Muscle of arm (tissue), 12 donors: Measurements from ENCODE around the gene TMCC1. TPM values are rescaled to one million over a fixed set of nuclear protein-coding genes. Genes with fewer than 3 reads are reported as not detected.
A peak's percentile ranks its signal among the peaks of the same experiment; 100 is the strongest.
"Not testable (repeated sequence)": the region's sequence is repeated elsewhere in the genome, so short reads cannot be mapped to it uniquely, and the experiment has no call there.

Experiments used
- DNase-seq: peaks from one replicate; pipeline ENCODE4 v3.0.0-alpha.2; 2013
- polyA plus RNA-seq, 12 donors: library from polyadenylated mRNA; unstranded; fragments of 120-200 nt; gene quantifications; one replicate each; pipeline ENCODE4 v1.2.1, GENCODE V29; 2013; ENCODE audit not compliant: insufficient read length in 12 of 12

The TMCC1 gene
- polyA plus RNA-seq, 12 donors = 23.3 to 51.6 (median 36.9) TPM; not detected in 1

DNA sequence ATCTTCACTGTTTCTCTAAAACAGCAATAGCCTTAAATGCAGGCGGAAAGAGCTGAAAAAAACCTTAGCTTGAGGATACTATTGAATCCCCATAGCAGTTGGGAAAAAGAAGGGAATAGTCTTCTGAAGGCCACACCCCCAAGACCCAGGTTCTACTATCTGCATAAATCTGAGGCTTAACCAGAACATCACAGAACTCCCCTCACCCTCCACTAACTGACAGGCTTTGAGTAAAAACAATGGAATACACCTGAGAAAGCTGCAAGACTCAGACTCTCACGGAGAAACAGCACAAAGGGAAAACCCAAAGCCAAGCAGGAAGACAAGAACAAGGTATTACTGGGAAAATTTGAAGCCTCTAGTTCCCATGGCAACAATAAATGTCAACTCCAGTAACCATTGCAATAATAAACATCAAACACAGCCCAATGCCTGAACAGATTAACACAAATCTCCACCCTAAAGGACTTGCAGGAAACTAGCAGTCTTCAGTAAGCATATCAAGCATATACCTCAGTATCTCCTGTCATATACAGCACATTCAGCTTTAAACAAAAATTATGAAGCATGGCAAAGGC lies 56.4 kb downstream of the TMCC1 start:
- DNase-seq = no peak

DNA sequence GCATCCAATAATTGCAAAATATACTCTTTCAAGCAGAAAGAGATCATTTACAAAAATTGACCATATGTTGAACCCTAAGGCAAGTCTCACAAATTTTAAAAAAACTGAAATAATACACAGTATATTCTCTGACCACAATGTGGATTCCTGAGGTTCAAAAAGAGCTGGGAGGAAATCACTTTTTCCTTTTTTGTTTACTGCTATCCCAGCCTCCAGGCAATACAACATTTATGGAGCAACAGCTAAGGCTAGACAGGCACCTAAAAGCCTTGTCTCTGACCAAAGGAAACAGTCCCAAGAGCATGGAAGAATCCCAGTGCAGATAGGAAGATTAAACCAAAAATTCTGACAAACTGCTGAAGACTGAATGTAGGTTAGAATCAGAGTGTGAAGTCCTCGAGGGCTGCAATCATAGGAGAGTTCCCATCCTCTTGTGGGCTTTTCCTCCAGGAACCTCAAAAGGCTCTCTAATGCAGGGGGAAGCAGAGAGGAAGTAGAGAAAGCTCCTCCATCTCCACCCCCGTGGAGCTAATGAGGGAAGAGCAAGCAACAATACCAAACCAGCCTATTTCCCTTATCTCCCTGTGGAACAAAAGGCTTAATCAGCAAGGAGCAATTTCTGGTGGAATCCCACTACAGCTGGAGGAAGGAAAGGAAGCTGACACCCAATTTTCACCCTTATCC lies 57.0 kb downstream of the TMCC1 start:
- no peak for DNase-seq

DNA sequence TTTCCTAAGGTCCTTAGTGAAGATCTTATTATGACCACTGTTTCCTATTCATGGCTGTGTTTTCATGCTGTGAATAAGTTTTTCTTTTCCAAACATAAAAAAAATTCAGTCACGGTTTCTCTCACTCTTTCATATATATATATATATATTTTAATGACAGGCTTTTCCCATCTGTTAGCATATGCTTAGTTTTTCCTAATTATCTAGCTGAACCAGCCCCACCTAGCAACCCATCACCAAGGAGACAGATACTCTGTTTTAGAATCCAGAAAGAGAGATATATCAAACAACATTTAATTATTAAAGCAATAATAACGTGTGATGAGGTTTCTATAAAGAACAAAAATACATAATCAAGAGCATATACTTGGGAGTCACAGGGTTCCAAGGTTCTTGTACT lies 58.3 kb downstream of the TMCC1 start:
- no peak for DNase-seq

DNA sequence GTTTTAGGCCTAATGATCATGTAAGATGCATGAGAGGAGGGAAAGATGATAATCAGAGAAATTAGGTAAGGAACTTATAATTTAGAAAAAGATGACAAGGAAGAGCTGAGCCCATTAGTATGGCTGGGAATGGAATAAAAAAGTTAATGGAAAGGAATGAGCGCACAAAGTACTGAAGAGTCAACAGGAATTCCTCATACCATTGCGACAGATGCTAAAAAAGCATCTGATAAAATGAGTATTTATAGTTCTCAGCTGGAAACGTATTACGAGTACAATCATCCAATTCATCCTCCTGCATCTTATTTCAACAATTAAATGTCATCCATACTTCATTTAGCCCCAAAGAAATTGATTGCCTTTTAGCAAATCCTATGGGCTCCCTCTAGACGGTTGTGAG lies 58.9 kb downstream of the TMCC1 start:
- DNase-seq = no peak

DNA sequence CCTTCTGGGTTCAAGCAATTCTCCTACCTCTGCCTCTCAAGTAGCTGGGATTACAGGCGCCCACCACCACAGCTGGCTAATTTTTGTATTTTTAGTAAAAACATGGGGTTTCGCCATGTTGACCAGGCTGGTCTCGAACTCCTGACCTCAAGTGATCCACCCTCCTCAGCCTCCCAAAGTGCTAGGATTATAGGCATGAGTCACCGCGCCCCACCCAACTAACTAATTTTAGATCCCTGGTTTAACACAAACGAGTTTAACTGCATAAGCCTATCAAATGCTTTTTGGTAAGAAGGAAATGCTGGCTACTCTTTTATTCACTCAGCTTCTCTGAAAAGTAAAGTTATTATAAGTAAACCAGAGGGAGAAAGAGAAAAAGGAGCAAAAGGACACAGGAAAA lies 61.6 kb downstream of the TMCC1 start:
- DNase-seq = not testable (repeated sequence)

DNA sequence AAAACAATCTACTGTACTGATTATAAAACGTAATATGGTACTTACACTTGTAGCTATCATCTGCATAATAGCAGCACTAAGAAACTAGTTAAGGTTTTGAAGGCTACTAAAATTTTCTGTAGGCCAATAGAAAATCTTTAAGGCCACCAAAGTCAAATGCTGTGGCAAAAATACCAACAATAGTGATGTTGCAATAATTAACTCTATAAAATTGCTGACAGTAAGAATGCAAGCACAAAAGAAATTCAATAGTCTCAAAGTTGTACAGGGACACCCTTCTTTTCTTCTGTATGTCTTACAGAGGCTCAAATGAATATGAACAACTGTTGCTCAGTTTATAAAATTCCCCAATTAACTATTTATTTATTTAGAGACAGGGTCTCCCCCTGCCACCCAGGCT lies 62.0 kb downstream of the TMCC1 start:
- DNase-seq = no peak

DNA sequence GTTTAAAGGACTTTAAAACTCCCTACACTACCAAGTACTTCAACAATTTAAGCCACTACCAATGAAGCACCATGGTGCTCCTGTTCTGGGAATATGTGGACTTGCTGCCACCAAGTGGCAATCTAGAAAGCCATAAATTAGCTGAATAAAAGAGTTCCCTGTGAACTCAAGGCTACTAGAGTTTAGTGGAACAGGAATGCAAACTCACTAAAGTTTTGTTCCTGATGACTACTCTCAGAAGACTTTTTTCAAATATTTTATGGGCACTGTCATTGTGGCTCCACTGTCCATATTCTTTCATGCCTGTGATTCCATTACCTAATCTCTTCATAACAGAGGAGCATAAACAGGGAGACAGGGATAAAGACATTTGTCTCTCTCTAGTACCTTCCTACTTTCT lies 63.9 kb downstream of the TMCC1 start:
- peak; percentile 47 for DNase-seq

DNA sequence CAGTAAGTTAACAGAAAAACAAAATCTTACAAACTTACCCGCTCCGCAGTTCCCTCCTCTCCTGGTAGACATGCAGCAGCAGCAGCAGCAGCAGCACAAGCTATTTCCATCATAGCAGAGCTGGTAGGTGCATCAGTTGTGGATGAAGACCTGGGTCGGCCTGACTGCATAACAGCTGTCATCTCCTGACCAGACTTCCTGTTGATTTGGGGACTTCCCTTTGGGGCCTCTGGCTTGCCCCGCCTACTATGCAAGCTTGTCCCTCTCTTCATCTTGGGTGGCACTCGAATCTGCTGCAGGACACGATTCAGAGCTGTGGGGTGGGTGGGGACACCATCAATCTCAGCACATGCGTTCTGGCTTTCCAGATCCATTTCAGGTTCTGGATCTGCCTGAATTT lies 65.7 kb downstream of the TMCC1 start:
- no peak for DNase-seq

DNA sequence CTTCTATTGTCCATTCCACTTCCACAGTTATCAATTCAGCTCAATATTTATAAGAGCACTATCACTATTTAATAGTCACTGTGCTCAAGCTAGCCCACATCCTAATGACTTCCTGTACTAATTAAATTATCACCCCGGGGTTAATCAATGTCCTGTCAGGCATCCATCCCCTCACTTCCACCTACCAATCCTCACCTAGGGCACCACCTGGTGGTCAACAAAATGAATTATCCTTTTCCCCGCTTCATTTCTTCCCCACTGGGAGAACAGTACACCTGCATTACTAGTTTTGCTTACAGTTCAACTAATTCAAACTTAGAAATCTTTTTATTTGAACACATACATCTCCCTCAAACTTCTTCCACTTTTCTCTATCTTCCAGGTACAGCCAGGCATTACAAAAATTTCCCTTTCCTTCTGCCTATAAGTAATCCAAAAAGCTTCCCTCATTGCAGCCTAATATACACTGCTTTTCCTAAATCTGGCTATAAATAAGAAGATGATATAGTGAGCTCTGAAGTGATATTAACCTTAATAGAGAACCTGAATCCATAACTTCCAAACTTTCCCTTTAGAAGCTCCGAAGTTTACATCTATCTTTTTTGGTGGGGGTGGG lies 68.5 kb downstream of the TMCC1 start:
- DNase-seq = peak; percentile 31

DNA sequence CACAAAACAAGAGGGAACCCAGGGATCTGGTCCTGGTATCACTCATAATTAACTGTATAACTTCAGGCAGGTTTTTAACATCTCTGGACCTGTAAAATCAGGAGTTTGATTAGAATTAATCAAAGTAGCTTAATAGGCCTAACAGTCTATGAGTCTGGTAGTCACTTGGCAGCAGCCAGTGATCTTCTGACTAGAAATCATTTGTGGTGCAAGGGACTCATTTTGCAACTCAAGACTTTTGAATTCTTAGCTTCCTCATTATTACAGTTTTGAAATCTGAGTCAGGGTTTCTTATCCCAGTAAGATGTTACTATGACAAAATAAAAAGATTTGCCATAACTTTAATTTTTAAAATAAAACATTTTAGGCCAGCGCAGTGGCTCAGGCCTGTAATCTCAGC lies 70.8 kb downstream of the TMCC1 start:
- DNase-seq = no peak

DNA sequence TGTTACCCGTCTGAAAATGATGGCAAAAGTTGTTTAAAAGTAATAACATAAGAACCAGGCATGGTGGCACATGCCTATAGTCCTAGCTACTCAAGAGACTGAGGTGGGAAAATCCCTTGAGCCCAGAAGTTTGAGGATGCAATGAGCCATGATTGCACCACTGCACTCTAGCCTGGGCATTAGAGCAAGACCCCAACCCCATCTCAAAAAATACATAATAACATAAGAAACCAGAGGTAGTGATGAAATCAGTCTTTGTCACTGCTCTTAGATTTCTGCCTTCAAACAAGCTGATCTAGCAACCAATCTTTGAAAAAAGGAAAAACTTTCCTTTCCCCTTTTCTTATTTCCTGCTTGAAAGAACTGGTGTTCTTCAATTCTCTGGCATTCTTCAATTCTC lies 71.3 kb downstream of the TMCC1 start:
- DNase-seq = no peak

DNA sequence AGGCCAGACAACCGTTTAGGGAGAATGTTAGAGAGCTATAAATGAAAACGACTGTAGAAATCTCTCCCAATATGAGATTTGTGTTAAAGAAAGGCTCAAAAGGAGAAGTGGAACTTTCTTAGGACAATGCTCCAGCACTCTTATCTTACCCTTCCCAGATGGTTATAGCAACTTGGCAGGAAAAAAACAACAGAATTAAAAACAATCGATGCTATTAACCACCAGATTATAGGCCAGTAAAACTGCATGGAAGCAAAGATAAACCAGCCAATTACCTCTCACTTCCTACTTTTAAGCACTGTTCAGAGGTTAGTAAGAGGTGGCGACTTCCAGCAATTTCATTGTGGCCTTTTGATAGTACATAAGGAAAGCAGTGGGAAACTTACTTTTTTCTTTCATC lies 72.9 kb downstream of the TMCC1 start:
- no peak for DNase-seq

DNA sequence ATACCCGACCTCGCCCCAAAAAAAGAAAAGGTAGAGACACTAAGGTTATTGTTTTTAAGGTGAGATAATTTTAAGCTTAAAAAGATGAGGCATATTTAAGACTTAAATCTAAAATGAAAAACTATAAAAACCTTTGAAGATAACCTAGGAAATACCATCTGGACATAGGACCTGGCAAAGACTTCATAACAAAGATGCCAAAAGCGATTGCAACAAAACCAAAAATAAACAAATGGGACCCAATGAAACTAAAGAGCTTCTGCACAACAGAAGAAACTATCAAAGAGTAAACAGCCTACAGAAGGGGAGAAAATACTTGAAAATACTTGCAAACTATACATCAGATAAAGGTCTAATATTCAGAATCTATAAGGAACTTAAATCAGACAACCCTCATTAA lies 80.9 kb downstream of the TMCC1 start:
- DNase-seq = no peak

DNA sequence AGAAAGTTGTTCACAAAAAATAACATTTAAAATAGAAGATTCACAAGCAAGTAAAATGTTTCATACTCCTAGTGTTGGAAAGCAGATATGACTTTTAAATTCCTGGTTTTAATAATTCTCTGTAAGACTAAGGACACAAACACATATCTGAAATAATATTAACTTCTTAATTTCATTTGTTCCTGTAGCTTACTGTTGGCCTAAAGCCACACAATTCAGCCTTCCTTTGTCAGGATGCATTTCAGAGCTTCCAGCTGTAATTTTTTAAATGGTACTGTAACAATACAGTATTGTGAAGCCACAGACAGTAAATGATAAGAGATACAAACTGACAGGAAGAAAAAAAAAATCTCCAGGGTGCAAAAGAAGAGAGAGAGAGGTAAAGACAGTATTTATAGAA lies 84.2 kb downstream of the TMCC1 start:
- no peak for DNase-seq

DNA sequence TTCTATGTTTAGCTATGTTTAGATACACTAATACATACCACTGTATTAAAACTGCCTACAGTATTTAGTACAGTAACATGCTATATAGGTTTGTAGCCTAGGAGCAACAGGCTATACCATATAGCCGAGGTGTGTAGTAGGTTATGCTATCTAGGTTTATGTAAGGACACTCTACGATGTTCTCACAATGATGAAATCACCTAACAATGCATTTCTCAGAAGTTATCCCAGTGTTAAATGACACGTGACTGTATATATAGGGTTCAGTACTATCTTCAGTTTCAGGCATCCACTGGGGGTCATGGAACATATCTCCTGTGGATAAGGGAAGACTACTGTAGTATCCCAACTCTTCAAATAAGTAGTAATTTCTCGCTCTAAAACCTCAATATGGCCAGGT lies 97.4 kb downstream of the TMCC1 start:
- DNase-seq = no peak

DNA sequence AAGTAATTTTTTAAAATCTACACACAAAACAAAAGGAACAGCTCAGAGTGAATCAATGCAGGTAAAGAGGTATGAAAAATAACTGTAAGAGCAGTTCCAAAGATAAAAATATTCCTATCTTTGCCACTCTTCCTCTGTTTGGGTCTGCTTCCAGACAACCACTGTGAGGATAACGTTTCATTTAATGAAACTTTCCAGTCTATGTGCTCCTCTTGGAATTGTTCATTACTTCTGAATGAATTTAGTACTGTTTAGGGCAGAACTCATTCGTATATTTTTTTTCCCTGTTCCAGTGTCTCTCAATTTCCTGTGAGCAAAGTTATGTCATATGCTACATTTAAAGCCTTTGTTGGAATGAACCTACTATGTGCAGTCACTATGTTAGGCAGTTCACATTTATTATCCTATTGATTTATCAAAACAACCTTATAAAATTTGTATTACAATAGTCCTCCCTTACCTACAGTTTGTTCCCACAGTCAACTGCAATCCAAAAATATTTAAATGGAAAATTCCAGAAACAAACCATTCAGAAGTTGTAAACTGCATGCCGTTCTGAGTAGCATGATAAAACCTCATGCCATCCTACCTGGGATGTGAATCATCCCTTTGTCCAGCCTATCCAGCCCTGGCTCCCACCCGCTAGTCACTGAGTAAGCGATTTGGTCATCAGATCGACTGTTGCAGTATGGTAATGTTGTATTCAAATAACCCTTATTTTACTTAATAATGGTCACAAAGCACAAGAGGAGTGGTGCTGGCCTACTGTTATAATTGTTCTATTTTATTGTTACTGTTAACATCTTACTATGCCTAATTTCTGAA lies 98.1 kb downstream of the TMCC1 start:
- no peak for DNase-seq

DNA sequence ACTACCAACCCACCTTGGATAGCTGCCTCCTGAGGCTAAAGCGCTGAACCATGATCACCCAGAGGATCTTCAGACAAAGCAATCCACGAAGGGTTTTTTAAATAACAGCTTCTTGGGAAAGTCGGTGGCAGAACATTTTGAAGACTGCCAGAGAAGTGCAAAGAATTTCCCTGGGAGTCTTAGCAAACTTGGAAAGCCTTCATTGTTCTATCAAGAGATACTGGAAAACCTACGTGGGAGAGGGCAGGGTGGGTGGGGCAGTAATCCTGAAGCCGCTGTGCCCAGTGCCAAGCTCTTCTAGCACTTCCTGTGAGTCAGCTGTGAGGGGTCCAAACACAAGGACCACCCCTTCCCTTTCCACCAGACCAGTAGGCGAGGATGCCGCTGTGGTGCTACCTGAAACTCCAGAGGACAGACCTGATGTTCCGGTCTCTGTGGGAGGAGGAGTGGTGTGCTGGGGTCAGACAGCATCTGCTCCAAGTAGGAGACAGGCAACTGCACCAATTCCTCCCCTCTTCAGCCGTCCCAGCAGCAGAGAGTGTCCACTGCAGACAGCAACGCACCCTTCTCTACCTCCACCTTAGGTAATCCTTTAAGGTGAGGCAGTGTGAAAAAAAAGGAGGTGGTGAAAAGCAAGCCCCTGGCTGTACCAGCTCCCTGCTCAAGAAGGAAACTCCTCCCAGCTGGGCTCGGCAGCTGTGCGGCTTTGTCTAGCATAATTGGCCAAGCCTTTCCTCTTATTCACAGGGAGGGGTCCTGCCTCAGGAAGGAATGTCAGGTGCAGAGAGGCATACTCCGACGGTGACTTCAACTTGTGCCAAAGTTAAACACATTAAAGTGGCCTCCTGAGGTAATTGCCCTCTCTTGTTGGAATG lies 99.0 kb downstream of the TMCC1 start:
- DNase-seq = no peak

DNA sequence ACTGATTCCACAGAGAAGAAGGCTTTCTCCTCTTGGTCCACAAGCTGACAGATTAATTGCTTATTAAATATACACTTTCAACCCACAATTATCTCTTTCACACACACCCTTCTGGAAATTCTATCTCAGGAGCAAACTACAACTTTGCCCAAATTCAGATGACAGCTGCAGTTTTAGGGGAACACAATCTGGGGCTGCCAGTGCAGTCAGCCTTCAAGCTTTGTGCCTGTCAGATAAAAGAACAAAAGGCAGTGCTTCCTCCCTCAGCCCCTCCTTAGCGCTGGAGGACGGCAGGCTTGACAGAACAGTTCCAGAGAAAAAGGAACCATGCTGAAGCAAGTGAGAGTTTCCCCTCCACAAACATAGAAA lies 99.6 kb downstream of the TMCC1 start:
- no peak for DNase-seq

DNA sequence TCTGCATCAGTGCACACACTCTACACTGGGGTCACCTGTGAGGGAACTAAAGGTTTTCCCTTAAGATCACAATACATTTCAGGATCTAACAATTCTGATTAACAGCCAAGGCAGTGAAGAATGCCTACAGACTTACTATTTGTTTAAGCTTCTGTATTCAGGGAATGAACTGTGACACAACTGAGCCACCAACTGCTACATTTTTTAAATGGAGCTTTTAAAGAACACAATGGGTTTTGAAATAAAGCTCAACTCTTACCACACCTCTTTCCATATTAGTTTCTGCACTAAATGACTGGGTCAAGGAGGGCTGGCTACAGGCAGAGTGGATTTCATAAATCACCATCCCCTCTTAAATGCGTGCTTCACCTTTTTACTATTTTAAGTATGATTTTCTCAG lies 100.2 kb downstream of the TMCC1 start:
- DNase-seq = no peak

DNA sequence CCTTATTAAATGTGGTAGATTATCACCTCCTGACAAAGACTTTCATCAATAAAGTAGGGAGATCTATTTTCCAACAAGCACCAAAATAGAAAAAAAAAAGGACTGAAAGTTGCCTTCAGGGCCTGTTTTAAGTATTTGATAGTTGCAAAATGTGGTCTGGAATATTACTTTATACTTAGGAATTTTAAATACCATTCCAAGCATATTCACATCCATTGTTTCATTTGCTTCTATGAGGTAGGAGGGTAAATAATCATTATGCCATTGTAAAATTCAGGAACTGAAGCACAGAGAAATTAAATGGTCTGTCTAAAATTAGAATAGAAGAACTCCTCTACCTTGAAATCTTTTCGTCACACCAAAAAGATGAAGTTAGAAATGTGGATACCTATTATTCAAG lies 110.0 kb downstream of the TMCC1 start:
- no peak for DNase-seq

DNA sequence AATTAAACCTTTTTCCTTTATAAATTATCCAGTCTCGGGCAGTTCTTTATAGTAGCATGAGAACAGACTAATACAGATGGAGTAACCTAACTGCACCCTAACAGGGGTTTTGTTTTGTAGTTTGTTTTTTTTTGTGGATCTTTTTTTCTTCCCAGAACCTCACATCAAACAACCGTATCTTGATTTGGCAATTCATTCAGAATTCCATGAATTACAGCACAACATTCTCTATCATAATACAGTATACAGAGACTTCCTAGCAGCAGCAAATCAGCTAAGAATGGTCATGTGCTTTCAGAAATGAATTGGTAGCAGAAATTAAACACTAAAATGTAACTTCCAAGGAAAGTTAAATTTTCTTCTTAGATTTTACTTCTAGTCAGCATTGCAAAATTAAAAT lies 114.6 kb downstream of the TMCC1 start:
- no peak for DNase-seq

DNA sequence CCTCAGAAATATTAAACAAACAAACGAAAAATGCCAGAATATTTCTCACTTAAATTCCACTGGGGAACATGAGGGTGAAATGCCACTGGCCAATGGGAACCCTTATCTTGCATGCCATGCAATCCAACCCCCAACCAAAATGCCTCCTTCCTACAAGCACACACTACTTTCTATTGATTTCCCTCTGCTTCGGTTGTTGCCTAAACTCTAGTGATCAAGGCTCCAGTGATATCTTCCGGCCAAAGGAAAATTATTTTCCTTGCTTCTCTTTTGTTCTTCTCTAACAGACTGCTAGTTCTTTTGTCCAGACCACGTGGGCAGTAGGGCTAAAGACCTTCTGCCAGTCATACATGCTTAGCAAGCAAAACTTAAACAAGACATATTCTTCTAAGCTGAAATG lies 115.7 kb downstream of the TMCC1 start:
- no peak for DNase-seq
